ENCODE data around the gene SCAPER.

- TF ChIP-seq, protein P1, sequence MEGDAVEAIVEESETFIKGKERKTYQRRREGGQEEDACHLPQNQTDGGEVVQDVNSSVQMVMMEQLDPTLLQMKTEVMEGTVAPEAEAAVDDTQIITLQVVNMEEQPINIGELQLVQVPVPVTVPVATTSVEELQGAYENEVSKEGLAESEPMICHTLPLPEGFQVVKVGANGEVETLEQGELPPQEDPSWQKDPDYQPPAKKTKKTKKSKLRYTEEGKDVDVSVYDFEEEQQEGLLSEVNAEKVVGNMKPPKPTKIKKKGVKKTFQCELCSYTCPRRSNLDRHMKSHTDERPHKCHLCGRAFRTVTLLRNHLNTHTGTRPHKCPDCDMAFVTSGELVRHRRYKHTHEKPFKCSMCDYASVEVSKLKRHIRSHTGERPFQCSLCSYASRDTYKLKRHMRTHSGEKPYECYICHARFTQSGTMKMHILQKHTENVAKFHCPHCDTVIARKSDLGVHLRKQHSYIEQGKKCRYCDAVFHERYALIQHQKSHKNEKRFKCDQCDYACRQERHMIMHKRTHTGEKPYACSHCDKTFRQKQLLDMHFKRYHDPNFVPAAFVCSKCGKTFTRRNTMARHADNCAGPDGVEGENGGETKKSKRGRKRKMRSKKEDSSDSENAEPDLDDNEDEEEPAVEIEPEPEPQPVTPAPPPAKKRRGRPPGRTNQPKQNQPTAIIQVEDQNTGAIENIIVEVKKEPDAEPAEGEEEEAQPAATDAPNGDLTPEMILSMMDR (IDR thresholded peaks at IDR 0.05) = no peak
- TF ChIP-seq POLR2A (IDR thresholded peaks at IDR 0.05) (no peak), POLR2AphosphoS5 (IDR thresholded peaks at IDR 0.05) (no peak)
Observed at GRCh38 chr15:76349301-76350070, 555.7 kb downstream of the SCAPER start.

Data from breast epithelium (tissue), 3 donors.